Astrocyte of the cerebellum (primary cell): ENCODE measurements around the gene KIF12.

Experiments
- DNase-seq: peaks from one replicate; pipeline ENCODE4 v3.0.0-alpha.2; 2011; ENCODE audit warnings: low read depth
- H3K4me3 ChIP-seq: 2 replicates; pipeline ENCODE4 v1.5.1; 2011; ENCODE audit warnings: mild to moderate bottlenecking, low read depth, low read length, moderate library complexity
- in situ Hi-C: cut with HindIII; loops from 2 replicates; pipeline ENCODE4 v1.10.0; 2017; ENCODE audit warnings: low sequenced_read_pairs
- TF ChIP-seq, protein P1 (sequence below): IDR thresholded peaks from 2 replicates; pipeline ENCODE4 v1.5.1; 2012; ENCODE audit warnings: low read length, low read depth, moderate library complexity, mild to moderate bottlenecking; ENCODE audit errors: missing control alignments

KIF12 gene

DNA sequence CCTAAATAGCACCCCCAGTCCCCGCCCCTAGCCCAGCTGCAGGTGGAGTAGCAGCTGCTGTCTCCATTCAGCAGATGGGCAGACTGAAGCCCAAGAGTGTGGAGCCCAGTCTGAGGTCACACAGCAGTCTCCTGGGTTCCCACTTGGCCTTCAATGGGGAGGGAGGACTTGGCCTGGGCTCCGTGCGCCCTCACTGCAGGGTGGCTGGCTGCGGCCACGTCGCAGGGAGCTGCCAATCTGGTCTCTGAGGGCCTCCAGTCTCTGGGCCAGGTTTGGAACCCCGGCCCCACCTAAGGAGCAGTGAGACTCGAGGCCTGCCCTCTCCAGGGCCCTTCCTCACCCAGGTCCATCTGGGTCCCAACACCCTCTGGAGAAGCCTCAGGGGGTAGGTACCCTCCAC, 7.4 kb downstream of the KIF12 start:
- TF ChIP-seq, protein P1, sequence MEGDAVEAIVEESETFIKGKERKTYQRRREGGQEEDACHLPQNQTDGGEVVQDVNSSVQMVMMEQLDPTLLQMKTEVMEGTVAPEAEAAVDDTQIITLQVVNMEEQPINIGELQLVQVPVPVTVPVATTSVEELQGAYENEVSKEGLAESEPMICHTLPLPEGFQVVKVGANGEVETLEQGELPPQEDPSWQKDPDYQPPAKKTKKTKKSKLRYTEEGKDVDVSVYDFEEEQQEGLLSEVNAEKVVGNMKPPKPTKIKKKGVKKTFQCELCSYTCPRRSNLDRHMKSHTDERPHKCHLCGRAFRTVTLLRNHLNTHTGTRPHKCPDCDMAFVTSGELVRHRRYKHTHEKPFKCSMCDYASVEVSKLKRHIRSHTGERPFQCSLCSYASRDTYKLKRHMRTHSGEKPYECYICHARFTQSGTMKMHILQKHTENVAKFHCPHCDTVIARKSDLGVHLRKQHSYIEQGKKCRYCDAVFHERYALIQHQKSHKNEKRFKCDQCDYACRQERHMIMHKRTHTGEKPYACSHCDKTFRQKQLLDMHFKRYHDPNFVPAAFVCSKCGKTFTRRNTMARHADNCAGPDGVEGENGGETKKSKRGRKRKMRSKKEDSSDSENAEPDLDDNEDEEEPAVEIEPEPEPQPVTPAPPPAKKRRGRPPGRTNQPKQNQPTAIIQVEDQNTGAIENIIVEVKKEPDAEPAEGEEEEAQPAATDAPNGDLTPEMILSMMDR, result no peak
- in situ Hi-C loops, result no loop called here

DNA sequence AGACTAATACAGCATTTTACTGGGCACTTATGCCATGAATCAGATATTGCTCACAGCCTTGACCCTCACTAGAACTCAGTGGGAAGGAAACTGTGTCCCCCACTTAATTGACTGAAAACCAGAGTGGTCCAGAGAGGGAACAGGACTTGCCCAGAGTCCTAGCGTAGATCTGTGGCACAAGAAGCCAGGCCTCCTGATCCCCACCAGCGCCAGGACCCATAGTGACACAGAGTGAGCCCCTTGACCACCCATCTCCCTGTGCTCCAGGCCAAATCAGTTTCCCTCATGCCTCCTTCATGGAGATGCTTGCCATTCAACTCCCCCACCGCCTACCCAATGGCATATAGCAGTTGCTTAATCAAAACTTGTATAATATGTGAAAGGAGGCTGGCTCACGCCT, 8.3 kb downstream of the KIF12 start:
- DNase-seq, result no peak
- in situ Hi-C loops, result no loop called here
- H3K4me3 ChIP-seq, result no peak overlapping the region
- TF ChIP-seq, protein P1, result no peak

More for the DNA sequence above, 7.4 kb downstream of the KIF12 start:
- DNase-seq, result no peak
- H3K4me3 ChIP-seq, result no peak overlapping the region

GRCh38 chr9:114089206-114089840, 9.8 kb downstream of the KIF12 start:
- in situ Hi-C loops, result no loop called here
- no peak overlapping the region for H3K4me3 ChIP-seq

DNA sequence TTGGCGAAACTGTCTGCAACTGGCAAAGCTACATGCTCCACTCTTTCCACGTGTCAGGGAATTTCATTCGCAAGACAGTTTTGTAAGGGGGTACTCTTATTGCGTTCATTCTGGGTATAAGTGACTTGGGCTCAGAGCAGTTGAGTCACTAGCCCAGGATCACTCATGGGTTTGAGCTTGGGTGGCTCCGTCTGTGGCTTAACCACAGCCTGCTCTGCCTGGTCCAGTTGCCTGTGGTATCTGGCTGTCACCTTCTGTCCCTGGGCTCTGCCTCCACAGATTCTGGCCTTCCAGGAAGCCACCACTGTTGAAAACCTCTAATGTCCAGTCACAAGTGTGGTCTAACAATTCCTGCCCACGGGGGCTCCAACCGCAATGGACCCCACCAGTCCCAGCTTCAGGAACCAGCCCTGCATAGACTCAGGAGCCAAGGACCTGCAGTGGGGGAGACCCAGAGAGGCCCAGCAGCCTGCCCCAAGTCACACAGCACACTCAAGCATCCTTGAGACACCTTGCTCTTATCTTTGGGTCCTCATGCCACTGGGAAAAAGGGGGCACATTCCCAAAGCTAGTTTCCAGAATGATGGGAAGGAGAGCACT, 10.4 kb downstream of the KIF12 start:
- TF ChIP-seq, protein P1, result no peak
- in situ Hi-C loops, result no loop called here
- no peak overlapping the region for H3K4me3 ChIP-seq
- DNase-seq, result no peak

More at GRCh38 chr9:114089206-114089840, 9.8 kb downstream of the KIF12 start:
- TF ChIP-seq, protein P1, result no peak
- no peak for DNase-seq

- in situ Hi-C loops, result no loop called here
- H3K4me3 ChIP-seq, result no peak overlapping the region
- TF ChIP-seq, protein P1, result no peak
- DNase-seq, result no peak
These were observed 11.4 kb downstream of the KIF12 start for GRCh38 chr9:114087721-114088120.

- TF ChIP-seq, protein P1, result no peak
- no peak overlapping the region for H3K4me3 ChIP-seq
- in situ Hi-C loops, result no loop called here
- DNase-seq, result no peak
These were observed 12.5 kb downstream of the KIF12 start for GRCh38 chr9:114086607-114087006.
